Smooth muscle cell (in vitro differentiated cells): Measurements from ENCODE around the gene NKD1. TPM values are rescaled to one million over a fixed set of nuclear protein-coding genes. Genes with fewer than 3 reads are reported as not detected.
A peak's percentile ranks its signal among the peaks of the same experiment; 100 is the strongest.

ENCODE experiments used
- DNase-seq: peaks from one replicate; lab custom pipeline; 2025; ENCODE audit not compliant: unreplicated experiment; lab: John Stamatoyannopoulos, UW
- H2AFZ ChIP-seq: fragments of 200-600 bp; sonication (generic); 2 replicates; pipeline ENCODE4 v1.6.0; 2016; ENCODE audit warnings: antibody characterized with exemption, low read depth, mild to moderate bottlenecking
- H3F3A ChIP-seq: fragments of 200-600 bp; sonication (generic); 2 replicates; pipeline ENCODE4 v1.6.0; 2017; ENCODE audit warnings: antibody characterized with exemption, low read depth
- H3K27ac ChIP-seq: fragments of 200-600 bp; sonication (generic); 2 replicates; pipeline ENCODE4 v1.5.1; 2016; ENCODE audit warnings: low read depth, mild to moderate bottlenecking
- H3K27me3 ChIP-seq: fragments of 200-600 bp; sonication (generic); 2 replicates; pipeline ENCODE4 v1.6.1; 2016; ENCODE audit warnings: low read depth, mild to moderate bottlenecking
- H3K36me3 ChIP-seq: fragments of 200-600 bp; sonication (generic); 2 replicates; pipeline ENCODE4 v1.5.1; 2016; ENCODE audit warnings: low read depth
- H3K4me1 ChIP-seq: fragments of 200-600 bp; sonication (generic); 2 replicates; pipeline ENCODE4 v1.5.1; 2016; ENCODE audit warnings: low read depth
- H3K4me2 ChIP-seq: fragments of 200-600 bp; sonication (generic); 2 replicates; pipeline ENCODE4 v1.6.0; 2016; ENCODE audit warnings: mild to moderate bottlenecking
- H3K4me3 ChIP-seq: fragments of 200-600 bp; sonication (generic); 2 replicates; pipeline ENCODE4 v1.5.1; 2016; ENCODE audit warnings: mild to moderate bottlenecking
- H3K79me2 ChIP-seq: fragments of 200-600 bp; sonication (generic); 2 replicates; pipeline ENCODE4 v1.6.0; 2016; ENCODE audit warnings: low read depth, mild to moderate bottlenecking
- H3K9ac ChIP-seq: fragments of 200-600 bp; sonication (generic); 2 replicates; pipeline ENCODE4 v1.6.0; 2016; ENCODE audit warnings: low read depth
- H3K9me3 ChIP-seq: fragments of 200-600 bp; sonication (generic); replicated peaks from 2 replicates; pipeline ENCODE4 v1.5.1; 2016; ENCODE audit warnings: low read depth
- H4K20me1 ChIP-seq: fragments of 200-600 bp; sonication (generic); 2 replicates; pipeline ENCODE4 v1.6.0; 2016; ENCODE audit warnings: low read depth
- CTCF ChIP-seq: fragments of 200-600 bp; sonication (generic); IDR thresholded peaks from 2 replicates; pipeline ENCODE4 v1.5.1; 2017; ENCODE audit warnings: borderline replicate concordance, mild to moderate bottlenecking, antibody characterized with exemption; ENCODE audit not compliant: insufficient read depth, poor library complexity, severe bottlenecking
- WGBS: methylation state at CpG from one replicate; pipeline ENCODE4 v1.1.7; 2016; ENCODE audit warnings: low lambda C conversion rate; 5-methylcytosine and 5-hydroxymethylcytosine counted together
- polyA plus RNA-seq: library from polyadenylated mRNA; unstranded; fragments of >200 nt; fragmentation: Nextera tagmentation; extraction: Ambion mirVana; gene quantifications from 2 replicates; pipeline ENCODE4 v1.2.1, GENCODE V29; 2016
- total RNA-seq: library from RNA; depleted of rRNA; stranded (reverse); fragments of >200 nt; gene quantifications from 2 replicates; pipeline ENCODE4 v1.2.3, GENCODE V29; 2014

Gene NKD1
- total and polyA plus RNA-seq, 2 experiments from 2014 or later, result 4.5 to 18.8 TPM

- peak overlapping the region; percentile 41 for H3K9ac ChIP-seq
- H3K27ac ChIP-seq, result no peak overlapping the region
- H3K9me3 ChIP-seq, result no peaks in the 10 kb centered on the region
- 23% methylated on average over 39 of the region's 40 CpGs for WGBS
- no peaks in the 10 kb centered on the region for H3K36me3 ChIP-seq
- H3K27me3 ChIP-seq, result no peaks in the 10 kb centered on the region
- H3F3A ChIP-seq, result no peaks in the 10 kb centered on the region
- H3K4me1 ChIP-seq, result peaks cover 5% of the 10 kb centered on the region
- H2AFZ ChIP-seq, result peak overlapping the region; percentile 96
- no peaks in the 10 kb centered on the region for H4K20me1 ChIP-seq
- peak overlapping the region; percentile 89 for H3K4me2 ChIP-seq
- peak; percentile 89 for TF ChIP-seq CTCF
- peak overlapping the region; percentile 52 for H3K4me3 ChIP-seq
- peak; percentile 57 for DNase-seq
- no peaks in the 10 kb centered on the region for H3K79me2 ChIP-seq
These were observed 117.1 kb downstream of the NKD1 start for GRCh38 chr16:50665128-50665878.

- Histone ChIP-seq H3K27ac (no peak overlapping the region), H3K9ac (no peak overlapping the region), H3K36me3 (no peaks in the 10 kb centered on the region), H2AFZ (no peak overlapping the region), H3K9me3 (no peaks in the 10 kb centered on the region), H3K79me2 (no peaks in the 10 kb centered on the region), H3K27me3 (no peaks in the 10 kb centered on the region), H3F3A (no peaks in the 10 kb centered on the region), H3K4me2 (no peak overlapping the region), H4K20me1 (no peaks in the 10 kb centered on the region), H3K4me1 (peaks cover 5% of the 10 kb centered on the region), H3K4me3 (no peak overlapping the region)
- 84% methylated on average over 9 of the region's 9 CpGs for WGBS
- no peak for TF ChIP-seq CTCF
- DNase-seq, result no peak
These were observed 118.7 kb downstream of the NKD1 start for GRCh38 chr16:50666658-50667496.

- Histone ChIP-seq H3K9ac (no peak overlapping the region), H4K20me1 (no peaks in the 10 kb centered on the region), H3K27me3 (no peaks in the 10 kb centered on the region), H2AFZ (no peak overlapping the region), H3K9me3 (no peaks in the 10 kb centered on the region), H3K4me1 (peaks cover 5% of the 10 kb centered on the region), H3K36me3 (no peaks in the 10 kb centered on the region), H3K79me2 (no peaks in the 10 kb centered on the region), H3K4me3 (no peak overlapping the region), H3K4me2 (no peak overlapping the region), H3F3A (no peaks in the 10 kb centered on the region), H3K27ac (no peak overlapping the region)
- no peak for DNase-seq
- no peak for TF ChIP-seq CTCF
- 90% methylated on average over 21 of the region's 21 CpGs for WGBS
These were observed 119.5 kb downstream of the NKD1 start for GRCh38 chr16:50667497-50668367.
